Hypothalamus (tissue), 51 donors: ENCODE data around the gene GPX8.
A peak's percentile ranks its signal among the peaks of the same experiment; 100 is the strongest.

ENCODE experiments used
- DNase-seq, 51 donors: peaks; one replicate each; lab custom pipeline; 2025; lab: John Stamatoyannopoulos, UW

GPX8 gene

GRCh38 chr5:55172051-55172899 is 12.3 kb downstream of the GPX8 start:
- peak in 23 of 51 donors; percentile 1 to 73 (median 23) for DNase-seq

GRCh38 chr5:55172937-55173686 is 13.1 kb downstream of the GPX8 start, which contains the start of gene CDC20B:
CDC20B (minus strand) TSS chr5:55173177; CDS start chr5:55173000, 177 bp downstream.
- peak in 25 of 51 donors; percentile 2 to 56 (median 15) for DNase-seq

GRCh38 chr5:55173687-55174230 is 13.8 kb downstream of the GPX8 start:
- no peak for DNase-seq

GRCh38 chr5:55175781-55176175 is 15.8 kb downstream of the GPX8 start:
- DNase-seq: no peak

GRCh38 chr5:55176176-55176818 is 16.3 kb downstream of the GPX8 start:
- peak in 3 of 51 donors; percentile 2 to 8 (median 2) for DNase-seq

- DNase-seq: no peak
These were observed 17.1 kb downstream of the GPX8 start for GRCh38 chr5:55177078-55177477.

GRCh38 chr5:55180016-55180415 is 20.0 kb downstream of the GPX8 start:
- DNase-seq: no peak

GRCh38 chr5:55187370-55187769 is 27.4 kb downstream of the GPX8 start:
- no peak for DNase-seq

GRCh38 chr5:55188656-55189540 is 28.9 kb downstream of the GPX8 start:
- no peak for DNase-seq

- no peak for DNase-seq
These were observed 31.2 kb downstream of the GPX8 start for GRCh38 chr5:55191165-55191564.

GRCh38 chr5:55205001-55205400 is 45.0 kb downstream of the GPX8 start:
- DNase-seq: no peak

- no peak for DNase-seq
These were observed 51.4 kb downstream of the GPX8 start for GRCh38 chr5:55211184-55211874.
